HEK293 (cell line): Measurements from ENCODE around the gene CLMN.
A peak's percentile ranks its signal among the peaks of the same experiment; 100 is the strongest.

Experiments
- CTCF ChIA-PET: fragments of 350-600 bp; formaldehyde crosslinking; extraction: SDS; loops from one replicate; lab custom pipeline; 2021; ENCODE audit warnings: antibody characterized with exemption; lab: Yijun Ruan, JAX
- POLR2A ChIA-PET: fragments of 300-600 bp; formaldehyde crosslinking; extraction: SDS; loops from one replicate; lab custom pipeline; 2020; ENCODE audit warnings: antibody characterized with exemption, inconsistent platforms; lab: Yijun Ruan, JAX
- H3K27ac ChIP-seq: fragments of 200-500 bp; sonication (Bioruptor generic); 2 replicates; pipeline ENCODE4 v1.5.1; 2014; ENCODE audit warnings: low read depth, low read length, control low read depth, inconsistent platforms; ENCODE audit errors: extremely low read depth
- H3K36me3 ChIP-seq, 2 experiments: fragments of 200-500 bp in 1 of 2; sonication (Bioruptor generic) in 1 of 2; 1 replicate in 1 of 2; 2 replicates in 1 of 2; pipeline ENCODE4 v1.5.1; 2014 to 2017; ENCODE audit warnings: inconsistent platforms in 2 of 2, low read length in 2 of 2; ENCODE audit not compliant: control insufficient read depth in 2 of 2, insufficient read depth in 1 of 2
- H3K4me1 ChIP-seq: fragments of 200-500 bp; sonication (Bioruptor generic); 2 replicates; pipeline ENCODE4 v1.5.1; 2014; ENCODE audit warnings: mild to moderate bottlenecking, low read length, inconsistent platforms; ENCODE audit not compliant: control insufficient read depth, insufficient read depth
- H3K4me3 ChIP-seq: 2 replicates; pipeline ENCODE4 v1.5.1; 2011; ENCODE audit warnings: low read depth, mild to moderate bottlenecking, control low read depth, low read length, moderate library complexity
- H3K9me3 ChIP-seq: fragments of 200-500 bp; sonication (Bioruptor generic); 2 replicates; pipeline ENCODE4 v1.5.1; 2014; ENCODE audit warnings: low read depth, low read length, inconsistent platforms; ENCODE audit not compliant: control insufficient read depth, insufficient read depth
- EGR2 ChIP-seq: fragments of 450-650 bp; formaldehyde crosslinking; IDR thresholded peaks from 2 replicates; pipeline ENCODE4 v1.5.1; 2016; ENCODE audit warnings: low read depth, missing biosample characterization, missing genetic modification characterization
- GLIS1 ChIP-seq: fragments of 450-650 bp; formaldehyde crosslinking; IDR thresholded peaks from 2 replicates; pipeline ENCODE4 v1.5.1; 2016; ENCODE audit warnings: missing biosample characterization, missing genetic modification characterization
- HOXD13 ChIP-seq: sonication (generic); formaldehyde crosslinking; IDR thresholded peaks from 2 replicates; pipeline ENCODE4 v1.8.0; 2022; ENCODE audit warnings: missing genetic modification reagents, borderline replicate concordance
- PRDM4 ChIP-seq: fragments of 450-650 bp; formaldehyde crosslinking; IDR thresholded peaks from 2 replicates; pipeline ENCODE4 v1.5.1; 2017; ENCODE audit warnings: missing biosample characterization, missing genetic modification characterization
- YY1 ChIP-seq: fragments of 450-650 bp; formaldehyde crosslinking; IDR thresholded peaks from 2 replicates; pipeline ENCODE4 v1.5.1; 2018; ENCODE audit warnings: missing biosample characterization, missing genetic modification characterization
- YY2 ChIP-seq: fragments of 450-650 bp; formaldehyde crosslinking; IDR thresholded peaks from 2 replicates; pipeline ENCODE4 v1.5.1; 2016; ENCODE audit warnings: missing biosample characterization, missing genetic modification characterization
- ZFHX2 ChIP-seq: fragments of 450-650 bp; formaldehyde crosslinking; conservative IDR thresholded peaks from 2 replicates; pipeline ENCODE4 v1.5.1; 2016; ENCODE audit warnings: missing biosample characterization, missing genetic modification characterization
- ZFP3 ChIP-seq: fragments of 450-650 bp; formaldehyde crosslinking; IDR thresholded peaks from 2 replicates; pipeline ENCODE4 v1.5.1; 2016; ENCODE audit warnings: low read depth, missing biosample characterization, missing genetic modification characterization
- ZIC2 ChIP-seq: fragments of 450-650 bp; formaldehyde crosslinking; IDR thresholded peaks from 2 replicates; pipeline ENCODE4 v1.5.1; 2016; ENCODE audit warnings: missing biosample characterization, missing genetic modification characterization
- ZNF114 ChIP-seq: fragments of 450-650 bp; formaldehyde crosslinking; IDR thresholded peaks from 2 replicates; pipeline ENCODE4 v1.5.0; 2017; ENCODE audit warnings: missing biosample characterization, missing genetic modification characterization
- ZNF133 ChIP-seq: fragments of 450-650 bp; formaldehyde crosslinking; IDR thresholded peaks from 2 replicates; pipeline ENCODE4 v1.5.1; 2016; ENCODE audit warnings: missing biosample characterization, missing genetic modification characterization
- ZNF157 ChIP-seq: fragments of 450-650 bp; formaldehyde crosslinking; IDR thresholded peaks from 2 replicates; pipeline ENCODE4 v1.5.1; 2016; ENCODE audit warnings: missing biosample characterization, missing genetic modification characterization
- ZNF16 ChIP-seq: fragments of 450-650 bp; formaldehyde crosslinking; IDR thresholded peaks from 2 replicates; pipeline ENCODE4 v1.5.1; 2016; ENCODE audit warnings: low read depth, missing biosample characterization, missing genetic modification characterization
- ZNF211 ChIP-seq: fragments of 450-650 bp; formaldehyde crosslinking; IDR thresholded peaks from 2 replicates; pipeline ENCODE4 v1.5.1; 2016; ENCODE audit warnings: low read depth, missing biosample characterization, missing genetic modification characterization
- ZNF214 ChIP-seq: fragments of 450-650 bp; formaldehyde crosslinking; IDR thresholded peaks from 2 replicates; pipeline ENCODE4 v1.5.1; 2017; ENCODE audit warnings: missing biosample characterization, mild to moderate bottlenecking, missing genetic modification characterization, borderline replicate concordance
- ZNF266 ChIP-seq: fragments of 450-650 bp; formaldehyde crosslinking; IDR thresholded peaks from 2 replicates; pipeline ENCODE4 v1.5.1; 2016; ENCODE audit warnings: missing biosample characterization, missing genetic modification characterization, low read depth
- ZNF335 ChIP-seq: fragments of 450-650 bp; formaldehyde crosslinking; conservative IDR thresholded peaks from 2 replicates; pipeline ENCODE4 v1.5.1; 2016; ENCODE audit warnings: missing biosample characterization, missing genetic modification characterization
- ZNF391 ChIP-seq: fragments of 450-650 bp; formaldehyde crosslinking; IDR thresholded peaks from 2 replicates; pipeline ENCODE4 v1.5.1; 2016; ENCODE audit warnings: low read depth, missing biosample characterization, missing genetic modification characterization, borderline replicate concordance
- ZNF426 ChIP-seq: fragments of 450-650 bp; formaldehyde crosslinking; IDR thresholded peaks from 2 replicates; pipeline ENCODE4 v1.5.1; 2017; ENCODE audit warnings: missing biosample characterization, missing genetic modification characterization, mild to moderate bottlenecking, inconsistent platforms, moderate library complexity
- ZNF529 ChIP-seq: fragments of 450-650 bp; formaldehyde crosslinking; IDR thresholded peaks from 2 replicates; pipeline ENCODE4 v1.5.1; 2017; ENCODE audit warnings: missing genetic modification characterization, missing biosample characterization; ENCODE audit not compliant: insufficient replicate concordance
- ZNF548 ChIP-seq: fragments of 450-650 bp; formaldehyde crosslinking; IDR thresholded peaks from 2 replicates; pipeline ENCODE4 v1.5.1; 2016; ENCODE audit warnings: missing biosample characterization, missing genetic modification characterization
- ZNF558 ChIP-seq: fragments of 450-650 bp; formaldehyde crosslinking; IDR thresholded peaks from 2 replicates; pipeline ENCODE4 v1.5.1; 2016; ENCODE audit warnings: missing biosample characterization, missing genetic modification characterization
- ZSCAN16 ChIP-seq: fragments of 450-650 bp; formaldehyde crosslinking; IDR thresholded peaks from 2 replicates; pipeline ENCODE4 v1.5.1; 2016; ENCODE audit warnings: missing biosample characterization, missing genetic modification characterization
- ZSCAN4 ChIP-seq: fragments of 450-650 bp; formaldehyde crosslinking; IDR thresholded peaks from 2 replicates; pipeline ENCODE4 v1.5.1; 2017; ENCODE audit warnings: missing biosample characterization, missing genetic modification characterization
- TF ChIP-seq, protein P1 (sequence below): fragments of 450-650 bp; formaldehyde crosslinking; IDR thresholded peaks from 2 replicates; pipeline ENCODE4 v1.5.1; 2016; ENCODE audit warnings: missing biosample characterization, missing genetic modification characterization

Gene CLMN

GRCh38 chr14:95217391-95217900 lies 102.3 kb downstream of the CLMN start:
- no peak overlapping the region for H3K27ac ChIP-seq
- CTCF ChIA-PET = interaction anchor here (0.6 to 1.2 kb wide), 3 partner anchors 11 to 120 kb away, joined by 3 to 5 read pairs (median 3); no protein-coding TSS in a partner anchor
- H3K36me3 ChIP-seq = no peaks in the 10 kb centered on the region
- POLR2A ChIA-PET = no interaction called here
- no peak overlapping the region for H3K4me3 ChIP-seq
- no peaks in the 10 kb centered on the region for H3K4me1 ChIP-seq
- no peaks in the 10 kb centered on the region for H3K9me3 ChIP-seq
- no peak for TF ChIP-seq ZFHX2 (tag by site-specific recombination)
- no peak for TF ChIP-seq ZNF114 (tag by site-specific recombination)
- TF ChIP-seq ZNF391 (tag by site-specific recombination) = no peak
- TF ChIP-seq ZIC2 (tag by site-specific recombination) = peak; percentile 63
- TF ChIP-seq ZSCAN4 (tag by site-specific recombination) = no peak
- no peak for TF ChIP-seq ZFP3
- TF ChIP-seq ZNF548 (tag by site-specific recombination) = no peak
- no peak for TF ChIP-seq HOXD13 (CRISPR knock-in tag)
- TF ChIP-seq, all 188 proteins: peak for 1

- H3K4me1 ChIP-seq = no peaks in the 10 kb centered on the region
- no peak overlapping the region for H3K27ac ChIP-seq
- no peak overlapping the region for H3K4me3 ChIP-seq
- CTCF ChIA-PET = no interaction called here
- POLR2A ChIA-PET = no interaction called here
- TF ChIP-seq ZFHX2 (tag by site-specific recombination) (no peak; the same call in 1 of the 2 replicates), PRDM4 (no peak), ZNF133 (tag by site-specific recombination) (no peak), YY1 (tag by site-specific recombination) (no peak), ZNF335 (tag by site-specific recombination) (no peak), ZNF16 (no peak), YY2 (tag by site-specific recombination) (no peak), ZNF558 (tag by site-specific recombination) (no peak), ZNF266 (tag by site-specific recombination) (no peak), ZNF426 (tag by site-specific recombination) (no peak), ZNF157 (no peak), EGR2 (tag by site-specific recombination) (no peak), ZNF529 (tag by site-specific recombination) (no peak), GLIS1 (tag by site-specific recombination) (no peak), ZNF214 (tag by site-specific recombination) (no peak), ZNF211 (tag by site-specific recombination) (no peak), ZSCAN16 (tag by site-specific recombination) (no peak)
- TF ChIP-seq, protein P1, sequence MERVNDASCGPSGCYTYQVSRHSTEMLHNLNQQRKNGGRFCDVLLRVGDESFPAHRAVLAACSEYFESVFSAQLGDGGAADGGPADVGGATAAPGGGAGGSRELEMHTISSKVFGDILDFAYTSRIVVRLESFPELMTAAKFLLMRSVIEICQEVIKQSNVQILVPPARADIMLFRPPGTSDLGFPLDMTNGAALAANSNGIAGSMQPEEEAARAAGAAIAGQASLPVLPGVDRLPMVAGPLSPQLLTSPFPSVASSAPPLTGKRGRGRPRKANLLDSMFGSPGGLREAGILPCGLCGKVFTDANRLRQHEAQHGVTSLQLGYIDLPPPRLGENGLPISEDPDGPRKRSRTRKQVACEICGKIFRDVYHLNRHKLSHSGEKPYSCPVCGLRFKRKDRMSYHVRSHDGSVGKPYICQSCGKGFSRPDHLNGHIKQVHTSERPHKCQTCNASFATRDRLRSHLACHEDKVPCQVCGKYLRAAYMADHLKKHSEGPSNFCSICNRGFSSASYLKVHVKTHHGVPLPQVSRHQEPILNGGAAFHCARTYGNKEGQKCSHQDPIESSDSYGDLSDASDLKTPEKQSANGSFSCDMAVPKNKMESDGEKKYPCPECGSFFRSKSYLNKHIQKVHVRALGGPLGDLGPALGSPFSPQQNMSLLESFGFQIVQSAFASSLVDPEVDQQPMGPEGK (tag by site-specific recombination) = no peak
- no peaks in the 10 kb centered on the region for H3K36me3 ChIP-seq
- H3K9me3 ChIP-seq = no peaks in the 10 kb centered on the region
Observed at GRCh38 chr14:95216008-95216407, 103.7 kb downstream of the CLMN start.
